HG03039 (cell line): ENCODE results near the gene COL27A1.

ENCODE experiments used
- ATAC-seq: cut with Tn5 transposase; IDR thresholded peaks from one replicate; pipeline ENCODE4 v1.9.1; 2021; ENCODE audit warnings: mild to moderate bottlenecking, moderate library complexity; ENCODE audit not compliant: unreplicated experiment

COL27A1 gene

GRCh38 chr9:114261987-114262386 lies 106.7 kb downstream of the COL27A1 start:
- ATAC-seq: no peak

GRCh38 chr9:114263853-114264510 lies 108.6 kb downstream of the COL27A1 start:
- ATAC-seq: no peak

GRCh38 chr9:114264806-114265550 lies 109.6 kb downstream of the COL27A1 start:
- no peak for ATAC-seq

- no peak for ATAC-seq
Measured at GRCh38 chr9:114266969-114267368, 111.6 kb downstream of the COL27A1 start.

- ATAC-seq: no peak
Measured at GRCh38 chr9:114269023-114269422, 113.7 kb downstream of the COL27A1 start.

GRCh38 chr9:114270120-114270975 lies 115.0 kb downstream of the COL27A1 start:
- no peak for ATAC-seq

GRCh38 chr9:114271556-114272510 lies 116.5 kb downstream of the COL27A1 start:
- no peak for ATAC-seq

GRCh38 chr9:114272739-114273431 lies 117.5 kb downstream of the COL27A1 start:
- ATAC-seq: no peak

GRCh38 chr9:114273461-114273881 lies 118.1 kb downstream of the COL27A1 start:
- ATAC-seq: no peak

- ATAC-seq: no peak
Measured at GRCh38 chr9:114274217-114274616, 118.9 kb downstream of the COL27A1 start.

- ATAC-seq: no peak
Measured at GRCh38 chr9:114275246-114276004, 120.1 kb downstream of the COL27A1 start.

GRCh38 chr9:114276908-114277821 lies 121.8 kb downstream of the COL27A1 start:
- ATAC-seq: no peak

- no peak for ATAC-seq
Measured at GRCh38 chr9:114278356-114278755, 123.0 kb downstream of the COL27A1 start.

- ATAC-seq: no peak
Measured at GRCh38 chr9:114278881-114279570, 123.7 kb downstream of the COL27A1 start.

GRCh38 chr9:114279693-114280092 lies 124.4 kb downstream of the COL27A1 start:
- no peak for ATAC-seq

- no peak for ATAC-seq
Measured at GRCh38 chr9:114280636-114281472, 125.5 kb downstream of the COL27A1 start.
